Type B pancreatic cell (in vitro differentiated cells): ENCODE results near the gene NUDT7. TPM values are rescaled to one million over a fixed set of nuclear protein-coding genes. Genes with fewer than 3 reads are reported as not detected.

Experiments
- DNase-seq: peaks from one replicate; pipeline ENCODE4 v3.0.0; 2021; ENCODE audit warnings: mixed read lengths; ENCODE audit not compliant: unreplicated experiment; ENCODE audit errors: extremely low spot score
- H3K27ac Mint-ChIP-seq: 2 replicates; pipeline ENCODE4 v1.8.0; 2021; ENCODE audit warnings: mild to moderate bottlenecking, mixed read lengths
- H3K27me3 Mint-ChIP-seq: 2 replicates; pipeline ENCODE4 v1.8.0; 2021; ENCODE audit warnings: mixed read lengths
- H3K36me3 Mint-ChIP-seq: 2 replicates; pipeline ENCODE4 v1.8.0; 2021; ENCODE audit warnings: mixed read lengths
- H3K4me1 Mint-ChIP-seq: one replicate; pipeline ENCODE4 v1.8.0; 2021; ENCODE audit warnings: mixed read lengths; ENCODE audit not compliant: unreplicated experiment
- H3K4me3 Mint-ChIP-seq: 2 replicates; pipeline ENCODE4 v1.8.0; 2021; ENCODE audit warnings: mild to moderate bottlenecking, mixed read lengths
- H3K9me3 Mint-ChIP-seq: 2 replicates; pipeline ENCODE4 v1.8.0; 2021; ENCODE audit warnings: mixed read lengths
- total RNA-seq: library from RNA; stranded (reverse); gene quantifications from 2 replicates; pipeline ENCODE4 v1.2.1, GENCODE V29; 2021; ENCODE audit warnings: low replicate concordance
- TF ChIP-seq, protein P1 (sequence below): fragments of 200-600 bp; sonication (generic); conservative IDR thresholded peaks from 2 replicates; pipeline ENCODE4 v1.5.0; 2021; ENCODE audit warnings: antibody characterized with exemption, mild to moderate bottlenecking

NUDT7 gene
- total RNA-seq, 1 donor from 2014 or later: 4.8 TPM

DNA sequence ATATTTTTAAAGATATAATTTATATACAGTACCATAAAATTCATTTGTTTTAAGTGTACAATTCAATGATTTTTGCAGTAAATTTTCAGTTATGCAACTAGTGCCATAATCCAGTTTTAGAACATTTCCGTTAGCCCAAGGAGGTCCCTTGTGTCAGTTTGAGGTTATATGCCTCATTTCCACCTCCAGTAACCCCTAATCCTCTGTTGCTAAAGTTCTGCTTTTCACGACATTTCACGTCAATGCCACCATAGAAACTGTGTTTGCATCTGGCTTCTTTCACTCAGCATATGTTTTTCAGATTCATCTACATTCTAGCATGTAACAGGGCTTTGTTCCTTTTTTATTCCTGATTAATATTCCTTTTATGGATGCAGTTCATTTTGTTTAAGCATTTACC, 42.4 kb upstream of the NUDT7 start:
- TF ChIP-seq, protein P1, sequence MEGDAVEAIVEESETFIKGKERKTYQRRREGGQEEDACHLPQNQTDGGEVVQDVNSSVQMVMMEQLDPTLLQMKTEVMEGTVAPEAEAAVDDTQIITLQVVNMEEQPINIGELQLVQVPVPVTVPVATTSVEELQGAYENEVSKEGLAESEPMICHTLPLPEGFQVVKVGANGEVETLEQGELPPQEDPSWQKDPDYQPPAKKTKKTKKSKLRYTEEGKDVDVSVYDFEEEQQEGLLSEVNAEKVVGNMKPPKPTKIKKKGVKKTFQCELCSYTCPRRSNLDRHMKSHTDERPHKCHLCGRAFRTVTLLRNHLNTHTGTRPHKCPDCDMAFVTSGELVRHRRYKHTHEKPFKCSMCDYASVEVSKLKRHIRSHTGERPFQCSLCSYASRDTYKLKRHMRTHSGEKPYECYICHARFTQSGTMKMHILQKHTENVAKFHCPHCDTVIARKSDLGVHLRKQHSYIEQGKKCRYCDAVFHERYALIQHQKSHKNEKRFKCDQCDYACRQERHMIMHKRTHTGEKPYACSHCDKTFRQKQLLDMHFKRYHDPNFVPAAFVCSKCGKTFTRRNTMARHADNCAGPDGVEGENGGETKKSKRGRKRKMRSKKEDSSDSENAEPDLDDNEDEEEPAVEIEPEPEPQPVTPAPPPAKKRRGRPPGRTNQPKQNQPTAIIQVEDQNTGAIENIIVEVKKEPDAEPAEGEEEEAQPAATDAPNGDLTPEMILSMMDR: no peak
- Mint-ChIP-seq H3K27me3 (peaks cover 4% of the 10 kb centered on the region), H3K4me3 (no peak overlapping the region), H3K4me1 (no peaks in the 10 kb centered on the region), H3K9me3 (no peaks in the 10 kb centered on the region), H3K36me3 (no peaks in the 10 kb centered on the region), H3K27ac (no peak overlapping the region)
- no peak for DNase-seq

- Mint-ChIP-seq H3K4me3 (no peak overlapping the region), H3K27me3 (peaks cover 3% of the 10 kb centered on the region), H3K4me1 (no peaks in the 10 kb centered on the region), H3K9me3 (no peaks in the 10 kb centered on the region), H3K36me3 (no peaks in the 10 kb centered on the region), H3K27ac (no peak overlapping the region)
- DNase-seq: no peak
- TF ChIP-seq, protein P1: no peak
Observed at GRCh38 chr16:77680496-77680895, 41.8 kb upstream of the NUDT7 start.

- H3K9me3 Mint-ChIP-seq: no peaks in the 10 kb centered on the region
- H3K36me3 Mint-ChIP-seq: no peaks in the 10 kb centered on the region
- no peak overlapping the region for H3K4me3 Mint-ChIP-seq
- TF ChIP-seq, protein P1: no peak
- no peak for DNase-seq
- H3K4me1 Mint-ChIP-seq: no peaks in the 10 kb centered on the region
- no peak overlapping the region for H3K27ac Mint-ChIP-seq
- peaks cover 11% of the 10 kb centered on the region for H3K27me3 Mint-ChIP-seq
Observed at GRCh38 chr16:77682586-77682985, 39.7 kb upstream of the NUDT7 start.

DNA sequence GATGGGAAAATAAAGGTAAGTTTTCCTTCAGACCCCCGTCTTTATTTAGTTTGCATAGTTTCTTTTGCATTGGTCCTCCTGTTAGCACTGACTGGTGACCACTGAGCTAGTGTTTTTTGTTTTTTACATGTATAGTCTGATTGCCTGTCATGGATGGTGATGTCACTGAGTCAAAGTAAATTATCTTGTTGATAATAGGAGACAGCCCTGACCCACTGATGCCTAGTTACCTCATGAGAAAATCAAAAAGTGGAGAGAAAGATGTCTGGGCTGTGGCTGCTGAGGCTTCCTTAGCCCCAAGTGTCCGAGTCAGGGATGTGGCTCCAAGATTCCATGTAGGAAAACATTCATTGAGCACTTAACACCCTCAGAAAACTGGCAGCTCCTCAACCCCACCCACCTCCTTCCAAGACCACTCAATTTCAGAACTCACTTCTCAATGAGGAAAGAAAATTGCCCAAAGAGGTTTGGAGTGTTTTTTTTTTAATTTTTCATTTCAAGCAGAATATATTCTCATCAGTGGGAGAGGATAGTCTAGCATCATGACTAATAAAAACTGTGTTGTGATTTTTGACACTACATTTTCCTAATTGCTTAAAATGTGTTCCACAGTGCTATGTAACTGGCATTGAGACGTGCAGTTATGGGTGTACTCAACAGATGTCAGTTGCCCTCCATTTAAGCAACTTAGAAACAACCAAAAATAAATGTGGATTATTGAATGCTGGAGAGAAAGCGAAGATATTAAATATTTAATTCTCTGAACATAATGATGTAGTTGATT, 38.7 kb upstream of the NUDT7 start:
- no peak overlapping the region for H3K27ac Mint-ChIP-seq
- peaks cover 16% of the 10 kb centered on the region for H3K27me3 Mint-ChIP-seq
- H3K4me3 Mint-ChIP-seq: no peak overlapping the region
- H3K4me1 Mint-ChIP-seq: no peaks in the 10 kb centered on the region
- H3K36me3 Mint-ChIP-seq: no peaks in the 10 kb centered on the region
- no peaks in the 10 kb centered on the region for H3K9me3 Mint-ChIP-seq
- TF ChIP-seq, protein P1: no peak
- DNase-seq: no peak

DNA sequence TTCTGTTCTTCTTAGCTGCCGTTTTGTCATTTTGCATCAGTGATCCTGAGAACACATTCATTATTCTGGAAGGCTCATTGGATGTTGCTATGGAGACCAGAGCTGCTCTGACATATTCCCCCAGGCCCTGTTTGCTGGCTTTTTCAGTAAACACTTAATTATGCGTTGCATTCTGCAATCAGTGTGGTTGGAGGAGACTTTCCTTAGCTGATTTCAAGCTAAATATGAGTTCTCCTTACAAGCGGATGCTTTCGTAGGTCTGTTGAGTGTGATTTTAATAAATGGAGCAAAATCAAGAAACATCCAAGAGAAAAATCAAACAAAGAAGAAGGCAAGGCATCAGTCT, 38.2 kb upstream of the NUDT7 start:
- H3K27me3 Mint-ChIP-seq: peaks cover 16% of the 10 kb centered on the region
- no peak overlapping the region for H3K27ac Mint-ChIP-seq
- H3K4me3 Mint-ChIP-seq: no peak overlapping the region
- H3K4me1 Mint-ChIP-seq: no peaks in the 10 kb centered on the region
- no peaks in the 10 kb centered on the region for H3K36me3 Mint-ChIP-seq
- DNase-seq: no peak
- no peaks in the 10 kb centered on the region for H3K9me3 Mint-ChIP-seq
- TF ChIP-seq, protein P1: no peak
